GM18498 (cell line): Measurements from ENCODE around the gene HSD17B4.

Experiments
- ATAC-seq: cut with Tn5 transposase; IDR thresholded peaks from one replicate; pipeline ENCODE4 v1.9.1; 2021; ENCODE audit warnings: mild to moderate bottlenecking, moderate library complexity; ENCODE audit not compliant: unreplicated experiment

The HSD17B4 gene

GRCh38 chr5:119583684-119584083 lies 131.4 kb downstream of the HSD17B4 start:
- ATAC-seq: peak; percentile 85
